CD14-positive monocyte (primary cell): ENCODE measurements around the gene MEGF9. TPM values are rescaled to one million over a fixed set of nuclear protein-coding genes. Genes with fewer than 3 reads are reported as not detected.
A peak's percentile ranks its signal among the peaks of the same experiment; 100 is the strongest.

Source experiments
- DNase-seq, 3 donors: peaks; one replicate each; pipeline ENCODE4 v3.0.0-alpha.2; 2011 to 2022
- H2AFZ ChIP-seq: 2 replicates; pipeline ENCODE4 v1.6.0; 2012; ENCODE audit warnings: mild to moderate bottlenecking, low read depth, low read length, inconsistent platforms; ENCODE audit not compliant: insufficient read depth, poor library complexity, severe bottlenecking
- H3K27ac ChIP-seq, 2 donors: 1 replicate in 1 of 2; 2 replicates in 1 of 2; pipeline ENCODE4 v1.5.1; 2012 to 2013; ENCODE audit warnings: low read length in 2 of 2, control low read depth in 1 of 2, inconsistent platforms in 1 of 2, low read depth in 1 of 2, mild to moderate bottlenecking in 1 of 2
- H3K27me3 ChIP-seq, 2 donors: one replicate each; pipeline versions ENCODE4 v1.6.0 to v1.6.1; 2011 to 2013; ENCODE audit warnings: low read length in 2 of 2; ENCODE audit not compliant: control insufficient read depth in 2 of 2, insufficient read depth in 2 of 2
- H3K36me3 ChIP-seq, 2 donors: replicated peaks in 1 of 2; 1 replicate in 1 of 2; 2 replicates in 1 of 2; pipeline versions ENCODE4 v1.5.1 to v1.6.1; 2012 to 2013; ENCODE audit warnings: low read length in 2 of 2, control low read depth in 1 of 2, inconsistent platforms in 1 of 2, mild to moderate bottlenecking in 1 of 2; ENCODE audit not compliant: insufficient read depth in 2 of 2, control insufficient read depth in 1 of 2
- H3K4me1 ChIP-seq, 2 donors: 1 replicate in 1 of 2; 2 replicates in 1 of 2; pipeline versions ENCODE4 v1.5.1 to v1.6.1; 2012 to 2013; ENCODE audit warnings: low read length in 2 of 2, control low read depth in 1 of 2, inconsistent platforms in 1 of 2, mild to moderate bottlenecking in 1 of 2, moderate library complexity in 1 of 2; ENCODE audit not compliant: insufficient read depth in 2 of 2, control insufficient read depth in 1 of 2
- H3K4me2 ChIP-seq: replicated peaks from 2 replicates; pipeline ENCODE3; 2012; ENCODE audit warnings: low read length, moderate library complexity, mild to moderate bottlenecking; ENCODE audit not compliant: poor library complexity, severe bottlenecking; ENCODE audit errors: extremely low read depth
- H3K4me3 ChIP-seq, 3 experiments: fragments of 200-600 bp in 1 of 3; sonication (generic) in 1 of 3; replicated peaks in 1 of 3; 1 replicate in 2 of 3; 2 replicates in 1 of 3; pipeline ENCODE4 v1.5.1; 2011 to 2013; ENCODE audit warnings: low read length in 3 of 3, mild to moderate bottlenecking in 3 of 3, control low read depth in 2 of 3, low read depth in 2 of 3, inconsistent platforms in 1 of 3, moderate library complexity in 1 of 3
- H3K79me2 ChIP-seq: 2 replicates; pipeline ENCODE4 v1.6.0; 2012; ENCODE audit warnings: mild to moderate bottlenecking, control low read depth, inconsistent platforms, low read length, moderate library complexity; ENCODE audit not compliant: insufficient read depth
- H3K9ac ChIP-seq: 2 replicates; pipeline ENCODE4 v1.6.0; 2017; ENCODE audit warnings: low read length, mild to moderate bottlenecking; ENCODE audit not compliant: insufficient read depth, poor library complexity, severe bottlenecking
- H3K9me3 ChIP-seq, 2 donors: replicated peaks in 1 of 2; 1 replicate in 1 of 2; 2 replicates in 1 of 2; pipeline versions ENCODE4 v1.5.1 to v1.6.1; 2012 to 2013; ENCODE audit warnings: low read length in 2 of 2, control low read depth in 1 of 2; ENCODE audit not compliant: control insufficient read depth in 1 of 2, insufficient read depth in 1 of 2
- H4K20me1 ChIP-seq: 2 replicates; pipeline ENCODE4 v1.6.0; 2012; ENCODE audit warnings: mild to moderate bottlenecking, low read length, control low read depth, moderate library complexity; ENCODE audit not compliant: insufficient read depth
- H3K27ac Mint-ChIP-seq, 7 donors: one replicate each; pipeline ENCODE4 v1.8.0; 2020; ENCODE audit warnings: mild to moderate bottlenecking in 7 of 7, mixed read lengths in 7 of 7, moderate library complexity in 6 of 7, inconsistent platforms in 2 of 7
- H3K27me3 Mint-ChIP-seq, 3 donors: one replicate each; pipeline ENCODE4 v1.8.0; 2021 to 2022; ENCODE audit warnings: low read depth in 3 of 3, mild to moderate bottlenecking in 3 of 3, mixed read lengths in 3 of 3, moderate library complexity in 3 of 3, inconsistent platforms in 1 of 3
- H3K36me3 Mint-ChIP-seq, 2 donors: one replicate each; pipeline ENCODE4 v1.8.0; 2020; ENCODE audit warnings: mixed read lengths in 2 of 2, inconsistent platforms in 1 of 2, mild to moderate bottlenecking in 1 of 2
- H3K4me1 Mint-ChIP-seq: one replicate; pipeline ENCODE4 v1.8.0; 2020; ENCODE audit warnings: mild to moderate bottlenecking, mixed read lengths
- H3K4me3 Mint-ChIP-seq, 2 donors: one replicate each; pipeline ENCODE4 v1.8.0; 2020; ENCODE audit warnings: mild to moderate bottlenecking in 2 of 2, mixed read lengths in 2 of 2, moderate library complexity in 1 of 2
- H3K9me3 Mint-ChIP-seq, 7 donors: one replicate each; pipeline ENCODE4 v1.8.0; 2020 to 2022; ENCODE audit warnings: mixed read lengths in 7 of 7, mild to moderate bottlenecking in 6 of 7, moderate library complexity in 6 of 7, inconsistent platforms in 2 of 7
- WGBS: methylation state at CpG from one replicate; pipeline ENCODE4 v1.1.5; 2013; ENCODE audit warnings: missing lambda C conversion rate; ENCODE audit not compliant: insufficient coverage; 5-methylcytosine and 5-hydroxymethylcytosine counted together
- intact Hi-C, 2 donors: fragments of 100-400 bp; cut with micrococcal nuclease; formaldehyde crosslinking; loops; one replicate each; pipeline versions ENCODE4 v1.15.0 to v1.15.1; 2023
- polyA plus RNA-seq, 3 donors: library from polyadenylated mRNA; depleted of rRNA in 1 of 3; unstranded in 2 of 3; stranded (reverse) in 1 of 3; fragments of 300-500 nt in 2 of 3; fragments of >200 nt in 1 of 3; fragmentation: Illumina TruSeq in 2 of 3; gene quantifications; 1 replicate in 2 of 3; 2 replicates in 1 of 3; pipeline ENCODE4 v1.2.3, GENCODE V29; 2012 to 2021
- TF ChIP-seq, protein P1 (sequence below): fragments of 200-600 bp; IDR thresholded peaks from one replicate; pipeline ENCODE4 v1.8.0; 2022; ENCODE audit warnings: antibody characterized with exemption, mild to moderate bottlenecking

The MEGF9 gene
- polyA plus RNA-seq, 3 donors: 45.0 to 92.8 (median 89.7) TPM

DNA sequence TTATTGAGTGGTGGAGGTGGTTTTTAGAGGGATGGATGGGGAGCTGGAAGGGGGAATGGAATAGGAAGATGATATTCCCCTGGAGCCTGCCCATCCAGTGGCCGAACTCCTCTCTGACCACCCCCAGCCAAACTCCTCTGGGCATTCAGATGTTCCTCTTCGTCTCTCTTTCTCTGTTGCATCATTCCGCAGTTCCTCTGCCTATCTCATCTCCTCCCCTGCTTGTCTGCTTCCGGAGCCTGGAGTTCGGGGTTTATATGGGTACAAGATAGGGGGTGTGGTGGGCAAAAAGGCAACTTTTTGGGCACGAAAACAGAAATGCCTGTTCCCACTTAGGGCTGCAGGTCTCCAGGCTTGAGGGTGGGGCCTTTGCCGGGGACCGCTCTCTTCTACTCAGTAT is 122.1 kb downstream of the MEGF9 start:
- H3K79me2 ChIP-seq: no peaks in the 10 kb centered on the region
- Mint-ChIP-seq H3K9me3 (peaks cover 0 to 4% (median 0%) of the 10 kb centered on the region in 7 donors), H3K4me1 (peaks cover 9% of the 10 kb centered on the region), H3K4me3 (peak overlapping the region; percentile 46 to 62), H3K27ac (peak overlapping the region in 2 of 7 donors; percentile 50 to 72), H3K36me3 (no peaks in the 10 kb centered on the region), H3K27me3 (no peaks in the 10 kb centered on the region)
- no peak overlapping the region for H3K27ac ChIP-seq
- no peak overlapping the region for H3K4me2 ChIP-seq
- H3K4me1 ChIP-seq: peaks cover 6 to 9% of the 10 kb centered on the region in 2 donors
- no peak overlapping the region for H3K9ac ChIP-seq
- H2AFZ ChIP-seq: no peak overlapping the region
- intact Hi-C loops: no loop called here
- H3K9me3 ChIP-seq: no peaks in the 10 kb centered on the region
- DNase-seq: no peak
- H3K27me3 ChIP-seq: no peaks in the 10 kb centered on the region
- TF ChIP-seq, protein P1, sequence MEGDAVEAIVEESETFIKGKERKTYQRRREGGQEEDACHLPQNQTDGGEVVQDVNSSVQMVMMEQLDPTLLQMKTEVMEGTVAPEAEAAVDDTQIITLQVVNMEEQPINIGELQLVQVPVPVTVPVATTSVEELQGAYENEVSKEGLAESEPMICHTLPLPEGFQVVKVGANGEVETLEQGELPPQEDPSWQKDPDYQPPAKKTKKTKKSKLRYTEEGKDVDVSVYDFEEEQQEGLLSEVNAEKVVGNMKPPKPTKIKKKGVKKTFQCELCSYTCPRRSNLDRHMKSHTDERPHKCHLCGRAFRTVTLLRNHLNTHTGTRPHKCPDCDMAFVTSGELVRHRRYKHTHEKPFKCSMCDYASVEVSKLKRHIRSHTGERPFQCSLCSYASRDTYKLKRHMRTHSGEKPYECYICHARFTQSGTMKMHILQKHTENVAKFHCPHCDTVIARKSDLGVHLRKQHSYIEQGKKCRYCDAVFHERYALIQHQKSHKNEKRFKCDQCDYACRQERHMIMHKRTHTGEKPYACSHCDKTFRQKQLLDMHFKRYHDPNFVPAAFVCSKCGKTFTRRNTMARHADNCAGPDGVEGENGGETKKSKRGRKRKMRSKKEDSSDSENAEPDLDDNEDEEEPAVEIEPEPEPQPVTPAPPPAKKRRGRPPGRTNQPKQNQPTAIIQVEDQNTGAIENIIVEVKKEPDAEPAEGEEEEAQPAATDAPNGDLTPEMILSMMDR: no peak
- no CpG with 5 or more reads among the region's 8 CpGs for WGBS
- peaks cover 11% of the 10 kb centered on the region for H4K20me1 ChIP-seq
- H3K4me3 ChIP-seq: no peak overlapping the region
- no peaks in the 10 kb centered on the region for H3K36me3 ChIP-seq

DNA sequence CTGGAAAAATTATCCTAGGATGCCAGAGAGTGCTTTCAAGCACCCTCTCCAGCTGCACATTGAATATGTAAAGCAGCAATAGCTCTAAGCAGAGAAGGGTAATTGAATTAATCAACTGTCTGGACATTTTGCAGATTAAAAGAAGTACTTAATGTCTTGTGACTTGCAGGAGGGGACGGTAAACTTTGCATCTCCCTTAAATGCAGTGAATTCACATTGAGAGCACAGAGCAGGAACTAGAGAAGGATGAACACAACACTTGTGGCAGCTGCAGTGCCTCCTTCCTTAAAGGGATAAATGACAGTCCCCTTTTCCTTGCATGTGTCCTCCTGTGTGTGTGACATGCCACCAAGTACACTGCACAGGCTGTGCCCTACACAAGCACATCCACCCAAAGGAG is 126.9 kb downstream of the MEGF9 start:
- no peaks in the 10 kb centered on the region for H3K79me2 ChIP-seq
- peaks cover 0 to 2% (median 0%) of the 10 kb centered on the region in 7 donors for H3K9me3 Mint-ChIP-seq
- TF ChIP-seq, protein P1: no peak
- intact Hi-C loops: no loop called here
- H3K27me3 ChIP-seq: no peaks in the 10 kb centered on the region
- H2AFZ ChIP-seq: no peak overlapping the region
- no peak for DNase-seq
- H3K9me3 ChIP-seq: no peaks in the 10 kb centered on the region
- H3K4me3 ChIP-seq: no peak overlapping the region
- no peak overlapping the region for H3K9ac ChIP-seq
- H3K36me3 ChIP-seq: no peaks in the 10 kb centered on the region
- no peak overlapping the region for H3K27ac ChIP-seq
- H3K4me1 Mint-ChIP-seq: peaks cover 16% of the 10 kb centered on the region
- peaks cover 0 to 2% of the 10 kb centered on the region in 2 donors for H3K36me3 Mint-ChIP-seq
- 33% methylated on average over 1 of the region's 1 CpG for WGBS
- H3K4me2 ChIP-seq: no peak overlapping the region
- H3K27ac Mint-ChIP-seq: no peak overlapping the region
- H3K4me3 Mint-ChIP-seq: no peak overlapping the region
- H3K27me3 Mint-ChIP-seq: peaks cover 0 to 4% (median 0%) of the 10 kb centered on the region in 3 donors
- peaks cover 14 to 16% of the 10 kb centered on the region in 2 donors for H3K4me1 ChIP-seq
- no peaks in the 10 kb centered on the region for H4K20me1 ChIP-seq
